GM21737 (cell line): ENCODE data around the gene CLSTN2.

Experiments used
- ATAC-seq: cut with Tn5 transposase; IDR thresholded peaks from one replicate; pipeline ENCODE4 v1.9.1; 2021; ENCODE audit warnings: mild to moderate bottlenecking, moderate library complexity; ENCODE audit not compliant: unreplicated experiment

The CLSTN2 gene

DNA sequence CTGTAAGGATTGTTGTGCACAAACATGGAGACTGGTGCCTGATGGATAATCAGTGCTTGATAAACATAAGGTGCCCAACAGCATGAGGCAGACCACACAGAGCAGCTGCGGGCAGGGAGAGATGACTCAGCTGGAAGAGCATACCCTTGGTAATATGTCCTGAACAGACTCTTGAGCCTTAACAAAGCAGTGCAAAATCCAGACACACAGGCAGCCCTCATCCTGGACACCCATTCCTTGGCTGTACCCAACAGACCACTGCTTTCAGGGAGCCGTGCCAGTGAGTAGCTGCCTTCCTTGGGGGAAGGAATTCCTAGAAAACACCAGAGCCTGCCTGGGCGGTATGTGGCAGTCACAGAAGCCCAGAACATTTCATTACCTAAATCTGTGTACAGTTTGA, 156.2 kb downstream of the CLSTN2 start:
- no peak for ATAC-seq

DNA sequence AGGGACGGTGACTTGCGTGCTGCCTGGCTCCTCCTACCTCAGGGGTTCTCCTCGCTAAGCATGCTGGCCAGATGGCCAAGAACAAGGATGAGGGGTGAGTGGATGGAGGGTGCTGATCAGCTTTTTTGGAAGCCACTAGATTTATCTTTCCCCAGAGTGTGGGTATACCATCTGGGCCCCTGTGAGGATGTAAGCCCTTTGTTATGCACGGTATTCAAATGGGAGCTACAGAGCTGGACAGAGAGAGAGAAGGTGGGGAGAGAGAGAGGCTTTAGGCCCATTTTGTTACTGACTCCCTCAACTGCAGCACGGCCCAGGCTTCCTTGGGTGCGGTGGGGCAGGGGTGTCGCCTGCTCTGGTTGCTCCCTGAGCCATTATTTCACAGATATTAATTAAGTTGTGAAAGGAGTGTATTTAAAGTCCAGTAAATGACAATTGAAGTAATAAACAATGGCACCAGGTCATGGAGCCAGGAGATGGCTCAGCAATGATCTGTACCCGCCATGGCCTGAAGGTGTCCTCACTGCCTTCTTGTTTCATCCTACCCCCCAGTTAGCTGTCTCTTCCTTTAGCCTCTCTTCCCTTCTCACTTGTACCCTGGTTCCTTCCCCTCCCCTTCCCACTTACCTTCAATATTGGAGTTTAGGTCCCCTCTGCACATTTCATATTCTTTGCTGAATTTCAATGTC, 158.0 kb downstream of the CLSTN2 start:
- ATAC-seq, result no peak

DNA sequence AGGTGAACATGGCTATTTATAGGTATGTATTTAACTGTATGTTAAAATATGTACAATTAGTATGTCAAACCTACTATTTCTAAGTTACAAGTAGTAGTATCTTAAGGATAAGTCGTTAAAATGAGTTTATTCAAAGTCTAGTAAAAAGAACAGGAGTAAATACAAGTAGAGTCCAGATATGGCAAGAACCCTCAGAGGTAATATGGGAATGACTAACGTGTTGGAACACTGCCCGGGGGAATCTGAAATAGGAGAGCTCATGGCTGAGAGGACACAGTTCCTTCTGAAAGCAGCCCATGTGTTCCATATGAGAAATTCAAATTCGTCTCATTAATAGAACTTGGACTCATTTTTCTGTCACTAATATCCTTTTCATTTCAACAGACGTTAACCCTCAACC, 158.8 kb downstream of the CLSTN2 start:
- ATAC-seq, result no peak

DNA sequence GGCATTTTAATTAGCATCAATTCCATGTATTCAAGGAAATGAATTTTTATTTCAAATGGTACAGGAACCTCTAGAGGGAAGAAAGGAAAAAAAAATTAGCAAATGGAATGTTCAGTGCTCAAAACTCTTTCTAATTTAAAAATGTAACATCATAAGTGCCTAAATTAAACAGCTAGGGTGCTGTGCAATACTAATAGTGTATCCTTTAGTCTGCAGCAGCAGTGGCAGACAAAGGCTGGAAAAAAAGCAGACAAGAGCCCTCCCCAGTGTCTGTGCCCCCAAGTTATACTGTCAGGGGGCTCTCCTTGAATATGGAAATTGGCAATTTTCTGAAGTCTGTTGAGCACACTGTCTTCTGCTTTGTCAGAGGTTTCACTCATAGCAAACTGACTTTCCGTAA, 159.5 kb downstream of the CLSTN2 start:
- no peak for ATAC-seq

DNA sequence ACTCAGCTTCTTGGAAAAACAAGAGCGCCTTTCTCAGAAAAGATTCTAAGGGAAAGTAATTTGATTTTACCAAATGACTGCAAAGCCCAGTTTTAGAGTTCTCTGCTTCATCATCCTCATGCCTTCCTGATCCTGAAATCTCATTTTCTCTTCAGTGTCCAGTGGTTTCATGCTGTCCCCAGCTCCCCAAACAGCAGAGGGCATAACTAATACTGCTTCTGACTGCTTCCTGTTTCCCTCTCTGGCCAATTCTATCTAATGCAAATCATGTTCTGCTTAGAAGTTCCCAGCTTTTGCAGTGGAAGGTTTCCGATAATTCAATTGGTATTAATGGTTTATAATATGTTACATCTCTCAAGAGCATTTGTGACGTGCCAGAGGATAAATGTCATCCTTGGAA, 161.1 kb downstream of the CLSTN2 start:
- ATAC-seq, result no peak

DNA sequence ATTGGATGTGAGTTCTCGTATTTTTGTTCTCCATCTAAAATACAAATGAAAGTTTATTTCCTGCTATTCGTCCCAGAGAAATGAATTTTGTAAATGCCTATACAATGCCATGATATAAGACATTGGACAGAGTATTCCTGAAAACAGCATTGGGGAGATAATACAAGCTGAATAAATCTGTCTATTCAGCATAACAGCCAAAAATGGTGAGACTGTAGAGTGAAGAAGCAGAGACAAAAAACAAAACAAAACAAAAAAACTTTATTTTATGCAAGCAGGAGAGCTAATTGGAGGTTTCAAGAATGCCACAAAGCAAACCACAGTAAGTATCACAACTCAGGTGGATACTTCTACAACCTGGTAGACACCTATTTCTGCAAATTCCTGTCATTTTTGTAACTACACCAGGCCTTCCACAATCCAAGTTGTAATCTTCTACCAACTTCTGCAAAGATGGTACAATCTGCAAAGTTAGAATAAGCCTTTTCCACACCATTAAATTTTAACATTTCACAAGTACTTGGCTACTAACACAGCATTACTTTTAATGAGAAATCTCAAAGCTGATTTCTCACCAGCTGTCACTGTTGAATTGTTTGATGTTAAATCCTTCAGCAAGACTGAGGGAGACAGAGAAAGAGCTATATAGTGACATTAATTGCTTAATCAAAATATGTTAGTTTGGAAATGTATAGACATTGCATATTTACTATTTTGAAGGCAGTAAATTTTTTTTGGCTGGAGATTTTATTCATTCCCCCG, 163.1 kb downstream of the CLSTN2 start:
- ATAC-seq, result no peak

DNA sequence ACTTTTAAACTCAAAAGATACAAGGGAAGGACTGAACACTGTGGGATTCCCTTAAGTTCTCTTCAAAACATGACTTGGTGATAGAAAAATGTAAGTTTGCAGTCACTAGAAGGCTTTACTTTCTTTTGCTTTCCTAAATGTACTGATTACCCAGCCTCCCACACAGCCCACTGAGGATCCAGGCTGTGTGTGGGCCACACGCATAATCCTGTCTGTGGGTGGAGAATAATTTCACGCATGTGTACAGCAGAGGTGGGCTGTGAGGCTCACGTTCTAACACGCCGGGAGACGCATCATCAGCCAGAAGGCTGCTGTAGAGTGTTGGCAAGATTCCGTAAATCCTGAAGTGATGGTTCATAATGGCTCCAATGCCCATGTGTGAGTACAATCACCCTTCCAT, 165.5 kb downstream of the CLSTN2 start:
- no peak for ATAC-seq

DNA sequence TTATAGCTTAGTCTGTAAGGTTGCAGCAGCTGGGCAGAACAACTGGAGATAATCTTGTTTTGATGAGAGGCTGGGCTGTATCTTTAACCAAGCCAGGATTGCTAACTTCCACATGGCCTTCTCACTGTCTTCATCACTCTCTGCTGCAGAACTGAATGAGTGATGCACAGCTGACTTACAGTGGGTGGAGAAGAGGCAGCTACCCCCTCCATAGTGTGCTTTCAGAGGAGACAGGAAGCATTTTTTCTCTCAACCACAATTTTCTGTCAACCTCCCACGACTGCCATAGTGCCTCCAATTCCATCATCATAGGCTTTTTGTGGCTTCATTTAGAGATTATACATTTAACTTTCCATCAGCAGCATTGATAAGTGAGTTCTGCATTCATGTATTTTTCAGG, 168.2 kb downstream of the CLSTN2 start:
- no peak for ATAC-seq

DNA sequence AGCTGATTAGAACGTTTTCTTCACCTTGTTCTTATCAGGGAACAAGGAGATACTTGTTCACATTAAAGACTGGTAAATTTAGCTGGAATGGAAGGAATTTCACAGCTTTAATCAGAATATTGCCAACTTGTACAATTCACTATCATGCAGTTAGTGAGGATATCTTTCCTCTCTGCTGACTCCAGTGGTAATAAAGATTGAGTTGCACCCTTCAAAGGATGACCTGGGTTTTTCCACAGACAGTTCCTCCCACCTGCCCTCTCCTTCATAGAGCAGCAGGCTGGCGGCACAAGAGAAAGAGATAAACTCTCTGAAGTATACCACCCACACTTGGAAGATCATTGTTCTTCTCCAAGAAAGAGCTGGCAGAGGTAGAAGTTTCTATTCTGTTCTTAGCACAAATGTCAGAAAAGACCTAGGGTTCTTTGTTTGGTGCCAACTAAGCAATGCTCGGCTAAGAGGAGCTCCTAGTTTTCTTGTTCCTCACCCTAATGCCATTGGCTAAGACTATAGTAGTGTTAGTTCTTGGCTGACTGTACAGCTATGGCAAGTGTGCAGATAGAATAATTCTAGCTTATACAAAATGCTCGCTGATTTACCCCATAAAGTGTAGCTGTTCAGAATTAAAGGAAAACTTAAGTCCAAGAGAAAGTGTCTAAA, 169.1 kb downstream of the CLSTN2 start:
- no peak for ATAC-seq

DNA sequence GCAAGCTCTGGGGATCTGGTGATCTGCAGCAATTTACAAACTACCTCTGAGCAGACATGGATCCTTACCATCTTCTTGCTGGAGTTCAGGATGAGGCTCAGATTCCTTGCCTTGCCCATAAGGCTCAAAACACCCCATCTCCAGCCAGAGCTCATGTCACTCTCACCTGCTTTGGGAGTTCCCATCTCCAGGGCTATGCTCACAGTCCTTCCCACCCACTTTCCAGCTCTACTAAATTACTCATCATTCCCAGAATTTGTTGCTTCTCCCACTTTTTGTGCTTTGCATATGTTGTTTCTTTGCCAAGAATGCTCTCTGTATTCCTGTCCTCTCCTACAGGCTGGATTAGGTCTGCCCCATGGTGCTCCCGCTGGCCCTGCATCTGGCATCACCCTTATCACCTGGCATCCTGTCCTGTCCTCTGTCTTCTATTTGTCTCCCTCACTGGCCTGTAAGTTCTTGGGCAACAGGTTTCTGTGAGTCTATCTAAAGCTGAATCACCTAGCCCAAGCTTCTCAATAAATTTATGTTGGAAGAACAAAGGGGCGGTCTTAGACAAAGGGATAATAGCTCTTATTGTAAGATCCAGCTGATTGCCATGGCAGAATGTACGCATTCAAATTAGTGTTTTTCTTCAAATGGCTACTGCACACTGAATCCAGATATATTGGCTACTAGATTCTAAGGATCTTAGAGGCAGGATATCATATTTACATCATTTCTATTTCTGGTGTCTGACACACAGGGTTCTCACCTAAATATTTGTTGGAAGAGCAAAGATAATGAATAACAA, 179.2 kb downstream of the CLSTN2 start:
- ATAC-seq, result no peak

DNA sequence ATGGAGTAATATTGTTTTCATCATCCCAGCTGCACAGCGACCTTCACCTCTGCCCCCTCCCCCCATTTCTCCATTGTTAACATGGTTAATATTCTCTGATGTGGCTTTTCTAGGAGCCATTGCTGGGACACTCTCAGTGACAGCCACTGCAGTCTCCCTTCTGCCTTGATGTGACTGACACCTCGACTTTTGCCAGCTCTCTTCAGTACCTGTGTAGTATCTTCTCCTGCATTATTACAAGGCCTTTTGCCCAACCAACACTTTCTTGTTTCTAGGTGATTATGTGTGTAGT, 179.8 kb downstream of the CLSTN2 start:
- ATAC-seq, result no peak

DNA sequence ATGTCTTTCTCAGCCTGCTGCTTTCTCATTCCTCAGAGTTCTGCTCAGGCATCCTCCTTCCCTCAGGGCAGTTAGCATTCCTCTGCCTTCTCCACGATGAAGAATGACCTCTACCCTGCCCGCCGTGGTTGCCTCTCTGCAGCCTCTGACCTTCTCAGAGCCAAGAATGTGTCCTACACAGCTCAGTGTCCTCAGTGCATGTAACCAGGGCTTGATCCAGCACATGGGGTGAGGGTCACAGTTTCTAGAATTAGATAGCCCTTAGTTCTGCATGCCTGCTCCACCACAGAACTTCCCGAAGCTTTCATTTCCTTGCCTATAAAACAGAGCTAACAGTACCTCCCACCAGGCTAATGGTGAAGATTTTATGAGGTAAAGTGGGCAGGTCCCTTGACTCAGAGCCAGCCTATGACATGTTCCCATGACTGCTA, 182.1 kb downstream of the CLSTN2 start:
- no peak for ATAC-seq

DNA sequence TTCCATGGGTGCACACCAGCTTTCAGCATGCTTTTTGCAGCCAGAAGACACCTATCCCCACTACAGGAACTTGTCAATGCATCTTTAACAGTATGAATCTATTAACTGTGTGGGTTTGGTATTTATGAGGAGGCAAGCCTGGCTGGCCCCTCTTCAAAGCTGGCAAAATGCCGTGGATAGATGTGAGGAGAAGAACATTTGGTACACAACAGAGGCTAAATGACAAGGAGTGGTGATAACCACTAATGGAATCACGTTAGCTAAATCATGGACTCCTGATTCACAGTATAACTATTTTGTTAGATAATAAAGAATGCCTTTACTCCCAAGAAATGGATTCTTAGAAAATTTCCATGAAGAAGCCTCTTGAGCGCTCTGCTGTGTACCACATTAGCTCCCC, 187.2 kb downstream of the CLSTN2 start:
- no peak for ATAC-seq

DNA sequence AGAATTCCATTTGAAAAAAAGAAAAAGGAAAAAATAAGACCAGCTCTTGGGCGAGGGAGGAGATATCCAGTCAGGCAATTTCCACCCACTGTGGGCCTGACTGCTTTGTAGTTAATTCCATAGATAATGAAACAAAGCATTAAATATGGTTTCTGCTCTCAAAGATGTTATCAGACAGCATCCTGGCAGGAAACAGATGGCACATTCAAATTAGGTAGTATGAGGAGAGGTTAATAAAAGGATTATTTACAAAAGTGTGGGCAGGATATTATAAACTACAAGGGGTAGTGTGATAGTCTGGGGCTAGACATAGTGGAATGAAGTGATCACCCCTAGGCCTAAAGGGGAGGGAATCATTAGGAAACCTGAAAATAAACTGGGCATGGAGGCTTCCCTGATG, 193.2 kb downstream of the CLSTN2 start:
- ATAC-seq, result no peak

DNA sequence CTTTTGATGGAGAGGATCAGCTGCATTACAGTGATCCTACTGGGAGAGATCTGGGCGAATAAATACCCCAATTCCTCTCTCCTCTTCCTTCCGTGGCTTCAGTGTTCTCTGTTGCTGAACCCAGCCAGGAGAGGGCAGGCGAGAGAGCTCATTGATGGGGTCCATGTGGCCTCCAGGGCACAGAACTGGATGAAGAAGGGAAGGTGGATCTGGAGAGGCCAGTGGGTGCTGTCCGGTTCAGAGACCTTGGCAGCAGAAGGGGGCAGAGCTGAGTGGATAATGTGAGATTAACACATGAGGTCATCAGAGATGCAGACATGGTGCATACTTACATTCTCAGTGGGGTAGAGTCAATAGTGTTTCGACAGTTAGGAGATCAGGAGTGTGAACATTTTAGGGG, 193.6 kb downstream of the CLSTN2 start:
- peak; percentile 57 for ATAC-seq

DNA sequence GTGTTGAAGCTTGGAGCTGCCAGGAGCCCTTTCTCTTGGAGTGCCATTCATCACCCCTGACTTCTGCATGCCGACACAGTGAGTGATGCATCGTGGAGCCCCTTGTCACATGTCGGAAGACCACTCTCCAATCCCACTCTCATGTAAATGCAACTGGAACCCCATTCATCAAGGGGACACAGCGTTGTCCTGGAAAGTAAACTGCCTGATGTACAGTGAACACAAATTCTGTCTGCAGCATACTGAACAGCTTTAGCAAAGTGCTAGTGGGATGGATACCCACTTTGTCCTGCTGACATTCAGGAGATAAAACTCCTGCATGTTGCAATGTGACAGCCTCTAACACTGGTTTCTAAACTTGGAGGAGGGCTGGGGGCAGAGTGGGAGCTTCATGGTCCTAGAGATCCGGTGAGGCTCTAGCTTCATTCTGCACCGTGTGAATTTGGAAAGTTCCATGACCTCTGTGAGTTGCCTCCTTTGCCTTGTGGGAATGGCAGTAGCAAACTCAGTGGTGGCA, 194.8 kb downstream of the CLSTN2 start:
- no peak for ATAC-seq

DNA sequence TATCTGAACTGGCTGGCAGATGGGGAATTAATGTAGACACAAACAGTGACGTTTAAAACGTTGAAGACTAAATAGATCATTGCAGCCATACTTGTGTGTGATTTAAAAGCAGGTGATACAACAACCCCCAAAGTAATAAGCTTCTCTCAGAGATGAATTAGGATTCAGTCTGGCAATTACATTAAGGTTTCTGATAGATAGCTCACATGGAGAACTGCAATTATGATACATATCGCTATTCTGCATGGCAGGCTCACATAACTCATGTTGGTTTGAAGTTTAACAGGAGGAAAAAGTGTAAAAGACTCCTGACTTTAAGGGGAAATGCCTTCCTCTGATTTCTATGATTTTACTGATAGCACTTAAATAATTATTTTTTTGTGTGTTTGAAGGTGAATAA, 196.9 kb downstream of the CLSTN2 start:
- no peak for ATAC-seq

DNA sequence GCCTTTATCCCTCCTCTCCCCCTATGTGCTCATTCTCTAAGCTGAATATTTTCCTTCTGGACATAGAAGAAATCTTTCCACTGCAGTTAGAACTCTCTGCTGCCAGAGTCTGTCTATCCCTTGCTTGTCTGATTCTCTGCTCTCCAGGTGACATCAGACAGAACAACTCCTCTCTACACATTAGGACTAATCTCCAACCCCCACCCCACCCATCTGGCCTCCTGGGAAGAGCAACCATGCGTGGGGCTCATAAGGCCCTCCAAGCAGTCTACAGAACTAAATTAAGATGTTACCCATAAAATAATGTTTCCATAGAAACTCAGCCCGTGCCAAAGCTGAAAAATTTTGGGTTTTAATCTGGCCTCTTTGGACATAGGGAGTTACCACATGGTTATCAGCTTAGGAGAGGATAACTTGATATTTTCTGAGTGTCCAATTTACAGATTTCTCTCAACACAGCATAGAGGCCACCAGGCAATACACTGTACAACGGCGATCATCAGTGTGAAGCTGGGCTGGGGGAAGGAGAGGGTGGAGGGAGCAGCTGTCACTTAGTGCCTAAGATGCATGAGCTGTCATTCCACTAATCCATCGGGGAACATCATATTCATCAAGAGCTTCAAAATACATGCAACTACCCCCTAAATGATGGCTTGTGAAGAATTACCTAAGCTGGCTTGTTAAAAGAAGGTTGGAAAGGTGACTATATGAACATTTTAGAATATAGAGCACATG, 199.4 kb downstream of the CLSTN2 start:
- no peak for ATAC-seq

DNA sequence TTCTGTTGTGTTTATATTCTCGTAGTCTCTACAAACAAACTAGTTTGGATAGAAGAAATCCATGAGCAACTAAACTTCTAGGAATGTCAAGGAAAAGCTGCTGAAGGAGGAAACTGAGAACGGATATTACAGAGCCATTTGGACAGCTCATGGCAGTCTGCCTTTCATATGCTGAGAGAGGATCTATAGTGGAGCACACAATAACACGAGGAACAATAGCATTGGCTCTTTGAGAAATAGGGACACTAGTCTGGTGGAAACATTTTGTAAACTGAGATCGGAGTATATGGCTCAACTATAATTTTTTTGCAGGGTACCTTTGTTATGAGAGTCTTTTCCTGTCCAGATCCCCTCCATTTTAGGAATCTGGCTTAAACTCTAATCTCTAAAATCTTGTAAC, 200.5 kb downstream of the CLSTN2 start:
- no peak for ATAC-seq

DNA sequence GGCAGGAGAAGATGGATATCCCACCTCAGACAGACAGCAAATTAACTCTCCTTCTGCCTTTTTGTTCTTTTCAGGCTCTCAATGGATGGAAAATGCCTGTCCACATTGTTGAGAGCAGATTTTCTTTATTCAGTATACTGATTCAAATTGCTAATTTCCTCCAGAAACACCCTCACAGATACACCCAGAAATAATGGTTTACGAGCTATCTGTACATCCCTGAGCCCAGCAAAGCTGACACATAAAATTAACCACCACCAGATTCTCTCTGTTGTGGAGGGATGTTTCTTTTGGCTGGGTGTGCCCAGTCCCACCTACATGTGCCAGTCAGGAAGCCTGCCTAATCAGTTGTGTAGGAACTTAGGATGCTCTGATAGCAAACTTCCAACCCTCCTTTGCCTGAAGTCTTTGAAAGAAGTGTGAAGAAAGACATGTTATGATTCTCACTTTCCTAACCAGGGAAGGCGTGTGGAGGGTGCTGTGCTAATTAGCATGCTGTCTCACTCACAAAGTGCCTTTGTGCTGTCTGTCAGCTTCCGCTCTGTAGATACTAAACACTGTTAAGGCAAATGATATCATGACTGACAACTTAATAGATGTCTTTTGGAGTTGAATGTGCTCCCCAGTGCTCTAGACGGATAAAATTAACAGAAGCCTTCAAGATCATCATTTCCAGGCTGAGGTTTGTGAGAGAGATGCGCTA, 208.5 kb downstream of the CLSTN2 start:
- no peak for ATAC-seq
